GM19395 (cell line): ENCODE data around the gene TBC1D2.
A peak's percentile ranks its signal among the peaks of the same experiment; 100 is the strongest.

Experiments
- ATAC-seq: cut with Tn5 transposase; IDR thresholded peaks from one replicate; pipeline ENCODE4 v1.9.1; 2021; ENCODE audit warnings: mild to moderate bottlenecking, moderate library complexity; ENCODE audit not compliant: unreplicated experiment

TBC1D2 gene

DNA sequence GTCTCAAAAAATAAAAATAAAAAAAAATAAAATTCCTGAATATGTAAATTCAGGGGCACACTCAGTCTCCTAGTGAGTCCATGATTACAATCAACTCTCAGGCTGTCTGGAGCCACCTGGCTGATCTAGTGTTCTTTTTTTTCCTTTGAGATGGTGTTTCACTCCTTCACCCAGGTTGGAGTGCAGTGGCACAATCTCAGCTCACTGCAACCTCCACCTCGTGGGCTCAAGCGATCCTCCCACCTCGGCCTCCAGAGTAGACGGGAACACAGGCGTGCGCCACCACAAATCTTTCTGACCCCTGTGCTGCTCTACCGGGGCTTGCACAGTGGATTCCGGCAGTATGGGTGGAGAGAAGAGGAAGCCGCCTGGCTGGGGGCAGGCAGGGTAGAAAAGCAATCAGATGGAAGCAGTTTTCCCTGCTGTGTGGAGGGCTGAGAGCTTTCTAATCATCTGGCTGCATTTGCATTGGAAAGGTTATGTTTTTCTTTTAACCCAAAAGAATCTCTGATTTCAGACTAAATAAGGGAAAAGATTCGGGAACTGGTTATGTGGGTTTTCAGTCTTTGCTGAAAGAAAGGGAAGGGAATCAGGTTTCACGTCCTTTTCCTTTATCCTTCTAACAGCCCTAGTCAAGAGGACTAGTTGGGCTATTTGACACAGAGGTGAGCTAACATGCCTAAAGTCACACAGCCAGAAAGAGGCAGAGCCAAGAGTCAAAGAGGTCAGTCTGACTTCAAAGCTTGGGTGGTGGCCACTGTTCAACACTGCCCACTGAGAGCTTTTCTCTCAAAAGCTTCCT is 36.7 kb downstream of the TBC1D2 start:
- ATAC-seq, result no peak

DNA sequence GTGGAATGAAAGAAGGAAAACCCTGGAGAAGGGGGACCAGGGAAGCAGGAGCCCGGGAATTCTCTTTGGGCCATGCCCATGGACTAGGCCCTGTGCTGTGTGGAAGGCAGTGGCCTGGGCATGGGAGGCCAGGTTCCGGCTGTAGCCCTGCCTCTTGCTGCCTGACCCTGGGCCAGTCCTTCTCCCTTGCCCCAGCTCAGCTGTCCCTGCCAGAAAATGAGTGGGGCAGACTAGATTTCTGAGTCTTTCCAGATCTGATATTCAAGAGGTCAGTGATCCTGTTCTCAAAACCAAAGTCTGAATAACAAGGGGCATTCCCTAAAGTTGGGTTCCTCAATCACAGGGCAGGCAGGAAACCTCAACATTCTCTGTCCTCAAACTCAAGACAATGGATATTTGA is 38.2 kb downstream of the TBC1D2 start:
- ATAC-seq, result no peak

DNA sequence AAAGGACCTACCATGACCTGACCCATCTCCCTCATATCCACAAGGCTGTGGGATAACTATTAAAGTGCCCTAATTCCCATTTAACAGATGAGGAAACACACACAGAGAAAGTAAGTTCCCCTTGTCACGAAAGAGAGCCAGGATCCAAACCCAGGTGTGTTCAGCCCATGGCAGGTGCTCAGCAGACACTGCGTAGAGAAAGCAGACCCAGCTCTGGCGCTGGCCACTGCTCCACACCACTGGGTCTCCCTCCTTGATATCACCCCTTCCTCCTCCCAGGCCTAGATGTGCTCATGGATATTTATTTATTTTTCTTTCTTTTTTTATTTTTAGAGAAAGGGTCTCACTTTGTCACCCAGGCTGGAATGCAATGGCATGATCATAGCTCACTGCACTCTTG is 39.1 kb downstream of the TBC1D2 start:
- no peak for ATAC-seq

DNA sequence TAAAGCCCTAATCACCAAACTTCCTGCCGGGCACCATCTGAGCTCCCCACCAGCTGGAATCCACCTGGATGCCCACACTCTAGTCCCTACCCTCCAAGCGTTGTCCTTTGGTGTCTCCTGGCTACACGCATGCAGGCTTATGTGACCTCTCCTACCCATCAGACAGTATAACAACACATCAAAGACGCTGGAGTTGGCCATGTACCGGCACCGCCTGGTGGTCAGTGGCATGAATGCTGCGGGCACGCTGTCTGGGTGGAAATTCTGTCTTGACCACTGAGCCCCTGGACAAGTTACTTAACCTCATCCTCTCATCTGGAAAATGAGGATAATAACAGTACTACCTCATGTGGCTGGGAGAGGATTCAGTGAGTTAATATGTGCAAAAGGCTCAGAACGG is 39.6 kb downstream of the TBC1D2 start:
- ATAC-seq, result no peak

DNA sequence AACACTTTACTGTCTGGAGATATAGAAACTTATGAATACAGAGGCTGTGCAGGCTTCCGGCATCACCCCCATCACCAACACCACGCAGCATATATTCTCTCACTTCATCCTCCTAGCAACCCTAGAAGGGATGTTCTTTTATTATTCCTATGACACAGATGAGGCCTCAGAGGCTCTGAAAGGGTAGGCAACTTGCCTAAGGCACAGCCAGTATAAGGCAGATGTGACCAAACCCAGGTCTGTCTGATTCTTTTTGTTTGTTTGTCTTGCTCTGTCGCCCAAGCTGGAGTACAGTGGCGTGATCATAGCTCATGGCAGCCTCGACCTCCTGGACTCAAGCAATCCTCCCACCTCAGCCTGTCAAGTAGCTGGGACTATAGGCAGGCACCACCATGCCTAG is 40.2 kb downstream of the TBC1D2 start:
- no peak for ATAC-seq

DNA sequence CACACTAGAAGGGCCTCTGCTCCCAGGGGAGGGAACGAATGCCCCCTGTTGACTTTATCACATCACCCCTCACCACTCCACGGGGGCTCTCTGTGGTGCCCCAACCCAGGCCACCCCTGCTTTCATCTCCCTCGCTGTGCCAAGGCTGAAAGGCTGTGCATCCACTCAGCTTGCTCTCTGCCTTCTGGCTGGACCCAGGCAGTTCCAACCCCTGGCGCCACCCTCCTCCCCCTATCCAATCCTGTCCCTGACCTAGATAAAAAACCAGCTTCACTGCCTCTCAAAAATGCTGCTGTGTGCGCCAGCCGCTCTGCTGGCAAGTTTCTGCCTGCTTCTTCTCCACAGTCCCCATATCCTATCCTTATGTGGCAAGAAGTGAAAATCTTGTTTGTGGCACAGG is 40.6 kb downstream of the TBC1D2 start:
- no peak for ATAC-seq

DNA sequence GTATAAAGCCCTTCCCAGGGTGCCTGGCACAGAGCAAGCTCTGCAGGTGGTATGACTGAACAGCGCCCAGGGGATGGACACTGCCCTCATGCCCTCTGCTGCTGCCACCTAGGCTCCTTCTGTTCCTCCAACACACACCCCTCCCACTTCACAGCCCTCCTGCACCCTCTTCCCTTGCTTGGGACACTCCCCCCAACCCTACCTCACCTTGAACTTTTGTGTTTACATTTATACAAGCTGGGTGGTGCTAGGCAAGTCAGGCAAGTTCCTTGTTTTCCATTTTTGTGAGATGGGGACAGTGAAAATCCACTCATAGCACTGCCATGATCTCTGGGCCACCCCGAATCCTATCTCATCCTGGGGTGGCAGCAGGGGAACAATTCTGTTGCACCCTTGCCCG is 44.2 kb downstream of the TBC1D2 start:
- no peak for ATAC-seq

DNA sequence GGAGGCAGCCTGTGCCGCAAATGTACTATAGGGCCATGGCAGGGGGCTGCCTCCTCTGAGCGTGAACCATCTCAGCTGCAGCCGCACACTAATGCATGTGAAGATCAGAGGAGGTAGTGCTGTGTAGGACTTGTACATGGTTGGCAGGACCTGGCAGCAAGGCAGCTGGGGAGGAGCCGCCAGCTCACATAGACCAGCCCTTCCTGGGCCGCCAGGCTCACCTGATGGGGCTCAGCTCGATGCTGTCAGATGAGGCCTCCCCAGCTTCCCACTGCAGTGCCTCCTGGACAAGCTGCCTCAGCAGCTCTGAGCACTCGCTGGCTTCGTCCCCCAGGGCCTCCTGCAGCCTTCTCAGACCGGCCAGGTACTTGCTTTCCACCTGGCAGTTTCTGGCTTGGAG is 45.0 kb downstream of the TBC1D2 start:
- ATAC-seq, result no peak

DNA sequence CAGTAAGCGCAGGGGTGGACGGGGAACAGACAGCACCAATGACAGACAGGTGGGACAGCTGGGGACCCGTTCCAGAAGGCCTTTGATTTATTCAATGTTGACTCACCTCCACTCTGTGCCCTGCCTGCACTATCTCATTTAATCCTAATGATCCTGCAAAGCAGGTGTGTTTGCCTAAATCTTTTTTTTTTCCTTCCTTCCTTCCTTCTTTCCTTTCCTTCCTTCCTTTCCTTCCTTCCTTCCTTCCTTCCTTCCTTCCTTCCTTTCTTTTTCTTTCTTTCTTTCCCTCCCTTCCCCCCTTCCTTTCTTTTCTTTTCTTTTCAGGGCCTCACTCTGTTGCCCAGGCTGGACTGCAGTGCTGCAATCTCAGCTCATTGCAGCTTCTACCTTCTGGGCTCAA is 45.9 kb downstream of the TBC1D2 start:
- ATAC-seq, result no peak

DNA sequence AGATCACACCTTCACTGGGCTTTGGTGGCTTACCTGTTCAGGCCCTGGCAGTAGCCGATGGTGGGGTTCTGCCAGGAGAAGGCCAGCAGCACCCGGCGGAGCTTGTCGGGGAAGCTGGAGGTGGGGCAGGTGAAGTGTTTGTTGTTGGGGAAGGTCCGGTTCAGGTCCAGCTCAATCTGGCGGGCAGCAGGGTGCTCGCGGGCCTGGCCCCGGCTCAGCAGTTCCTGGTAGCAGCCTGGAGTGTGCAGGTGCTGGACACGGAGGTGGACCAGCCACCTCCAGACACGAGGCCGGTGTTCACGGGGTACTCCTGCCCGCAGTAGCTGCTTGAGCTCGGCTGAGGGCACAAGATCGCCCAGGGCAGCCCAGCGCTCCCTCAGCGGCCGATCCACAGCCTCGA is 46.8 kb downstream of the TBC1D2 start:
- ATAC-seq, result no peak

DNA sequence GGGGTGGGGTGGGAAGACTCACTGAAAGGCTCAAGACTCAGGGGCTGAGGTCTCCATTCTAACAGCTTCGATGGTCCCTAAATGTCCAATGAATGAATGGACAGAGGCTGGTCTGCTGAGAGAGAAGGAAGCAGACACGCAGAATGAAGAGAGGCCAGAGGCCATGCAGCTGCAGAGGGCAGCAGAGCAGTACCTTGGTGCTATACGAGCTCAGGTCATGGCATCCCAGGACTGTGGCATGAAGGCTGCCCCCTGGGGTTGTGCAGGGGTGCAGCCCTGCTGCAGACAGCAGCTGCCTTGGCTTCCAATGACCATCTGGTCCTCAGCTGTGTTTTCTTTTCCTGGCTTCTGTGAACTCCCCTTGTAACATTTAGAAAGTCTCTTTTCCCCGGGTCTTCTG is 47.8 kb downstream of the TBC1D2 start:
- no peak for ATAC-seq

DNA sequence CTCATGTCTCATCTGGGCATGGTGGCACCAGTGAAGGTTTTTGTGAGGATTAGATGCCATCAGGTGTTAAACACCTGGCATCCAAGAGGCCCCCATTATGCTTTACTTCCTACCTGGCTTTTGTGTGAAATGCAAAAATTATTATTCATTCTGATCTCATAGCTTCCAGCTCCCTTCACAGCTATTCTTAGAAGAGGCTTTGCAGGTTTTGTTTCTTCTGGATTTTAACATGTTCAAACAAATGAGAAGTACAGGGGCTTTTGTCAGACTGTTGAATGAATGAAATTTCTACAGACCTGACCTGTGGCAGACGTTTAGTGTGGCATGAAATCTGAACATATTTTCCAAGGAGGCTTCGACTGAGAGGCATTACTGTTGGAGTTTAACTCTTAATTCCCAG is 48.7 kb downstream of the TBC1D2 start:
- ATAC-seq, result no peak

DNA sequence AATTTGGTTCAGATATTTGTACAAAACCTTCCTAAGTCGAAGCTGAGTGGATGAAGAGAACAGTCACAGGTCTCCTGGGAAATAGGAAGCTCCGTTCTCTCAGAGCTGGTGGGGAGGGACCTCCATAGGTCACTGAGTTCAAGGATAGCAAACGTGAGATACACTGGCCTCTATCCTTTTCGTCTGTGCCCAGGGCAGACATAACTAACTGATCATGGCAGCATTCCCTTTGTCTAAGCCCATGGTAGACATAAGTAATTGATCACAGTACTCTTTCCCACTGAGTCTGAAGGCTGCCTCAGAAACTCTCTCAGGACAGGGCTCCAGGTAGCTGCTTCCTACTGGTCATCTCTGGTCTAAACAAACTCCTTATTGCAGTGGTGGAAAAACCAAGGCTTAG is 50.8 kb downstream of the TBC1D2 start:
- no peak for ATAC-seq

DNA sequence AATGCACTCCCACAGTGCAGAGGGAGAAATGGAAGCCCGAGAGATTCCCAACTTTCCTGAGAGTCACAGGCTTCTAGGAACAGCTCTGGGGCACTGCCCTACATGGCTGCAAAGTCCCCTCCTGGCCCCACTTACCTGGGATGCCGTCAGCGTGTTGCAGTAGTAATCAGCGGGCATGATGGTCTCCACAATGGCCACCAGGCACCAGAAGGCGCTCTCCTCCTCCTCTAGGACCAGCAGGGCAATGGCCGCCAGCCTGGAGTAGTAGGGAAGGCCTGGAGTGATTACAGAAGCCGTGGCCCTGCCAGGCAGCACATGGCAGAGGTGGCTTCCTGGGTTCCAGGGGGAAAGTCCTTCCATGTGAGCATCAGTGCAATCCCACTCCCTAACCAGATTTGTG is 52.3 kb downstream of the TBC1D2 start:
- ATAC-seq, result no peak

DNA sequence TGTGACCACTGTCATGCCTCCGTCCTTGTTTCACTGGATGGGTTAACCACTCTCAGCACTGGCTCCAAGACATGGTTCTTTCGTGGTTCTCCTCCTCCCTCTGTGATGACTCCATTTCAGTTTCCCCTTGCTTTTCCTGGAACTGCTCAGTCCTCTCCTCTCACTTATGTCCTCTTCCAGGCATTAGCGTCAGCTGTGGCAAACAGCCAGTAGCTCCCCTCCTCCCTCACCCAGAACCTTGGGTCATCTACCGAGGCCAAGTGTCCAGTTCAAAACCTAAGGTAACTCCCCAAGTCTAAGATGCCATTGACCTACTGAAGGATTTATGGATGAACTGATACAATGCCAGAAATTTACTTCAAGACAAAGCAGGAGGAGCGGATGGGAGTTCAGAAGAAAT is 53.2 kb downstream of the TBC1D2 start:
- no peak for ATAC-seq

DNA sequence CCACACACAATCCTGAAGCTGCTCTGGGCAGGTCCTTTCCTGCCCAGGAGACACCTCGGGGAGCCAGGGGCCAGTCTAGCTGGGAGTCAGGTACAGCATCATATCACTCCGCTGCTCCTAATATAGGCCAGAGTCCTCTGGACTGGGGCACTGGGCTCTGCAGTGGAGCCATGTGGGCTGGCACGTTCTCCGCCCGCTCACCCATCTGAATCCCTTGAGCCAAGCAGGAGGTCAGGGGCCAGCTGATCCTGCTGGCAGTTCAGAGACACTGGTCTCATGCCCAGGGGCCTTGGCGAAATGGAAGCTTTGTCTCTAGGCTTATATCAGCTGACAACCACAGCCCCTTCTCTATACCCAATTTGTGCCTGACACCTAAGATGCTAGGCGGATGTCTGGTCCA is 53.7 kb downstream of the TBC1D2 start:
- no peak for ATAC-seq

DNA sequence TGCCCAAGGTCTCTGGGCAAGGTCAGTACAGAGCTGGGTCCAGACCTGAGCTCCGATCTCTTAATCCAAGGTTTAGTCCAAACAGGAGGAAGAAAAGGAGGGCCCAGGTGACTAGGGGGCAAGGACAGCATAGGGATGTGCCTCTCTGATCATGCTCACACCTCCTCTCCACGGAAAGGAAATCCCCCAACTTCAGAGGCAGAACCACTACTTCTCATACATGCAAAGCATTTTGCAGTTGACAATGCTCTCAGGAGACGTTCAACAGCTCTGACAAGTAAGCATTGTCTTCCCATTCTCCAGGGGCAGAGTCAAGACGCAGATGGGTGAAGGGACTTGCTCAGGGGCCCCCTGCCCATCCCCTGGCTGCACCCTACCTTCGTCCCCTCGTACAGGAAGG is 54.3 kb downstream of the TBC1D2 start:
- no peak for ATAC-seq

DNA sequence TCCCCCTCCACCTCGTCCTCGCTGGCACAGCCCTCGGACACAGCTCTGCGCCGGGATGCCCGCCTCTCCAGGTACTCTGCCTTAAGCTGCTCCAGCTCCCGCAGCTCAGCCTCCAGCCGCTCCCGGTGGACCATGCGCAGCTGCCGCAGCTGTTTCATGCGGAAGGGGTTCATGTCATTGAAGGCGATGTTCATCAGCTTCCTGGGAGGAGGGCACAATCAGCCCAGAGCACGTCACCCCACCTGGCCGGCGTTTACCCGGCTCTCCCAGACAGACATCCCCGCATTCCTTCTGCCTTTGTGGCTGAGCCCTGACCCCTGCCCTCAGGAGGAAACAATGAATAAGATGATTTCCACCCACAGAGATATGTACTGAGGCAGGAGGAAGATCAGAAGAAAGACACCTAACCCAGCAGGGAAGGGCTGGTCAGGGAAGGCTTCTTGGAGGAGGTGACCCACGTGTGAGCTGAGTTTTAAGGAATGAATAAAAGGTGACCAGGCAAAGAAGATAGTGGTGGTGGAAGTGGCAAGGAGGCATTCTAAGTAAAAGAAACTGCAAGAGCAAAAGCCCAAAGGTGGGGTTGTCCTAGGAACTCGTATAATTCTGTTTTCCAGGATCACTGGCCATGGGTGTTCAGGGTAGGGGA is 55.9 kb downstream of the TBC1D2 start:
- ATAC-seq, result no peak

DNA sequence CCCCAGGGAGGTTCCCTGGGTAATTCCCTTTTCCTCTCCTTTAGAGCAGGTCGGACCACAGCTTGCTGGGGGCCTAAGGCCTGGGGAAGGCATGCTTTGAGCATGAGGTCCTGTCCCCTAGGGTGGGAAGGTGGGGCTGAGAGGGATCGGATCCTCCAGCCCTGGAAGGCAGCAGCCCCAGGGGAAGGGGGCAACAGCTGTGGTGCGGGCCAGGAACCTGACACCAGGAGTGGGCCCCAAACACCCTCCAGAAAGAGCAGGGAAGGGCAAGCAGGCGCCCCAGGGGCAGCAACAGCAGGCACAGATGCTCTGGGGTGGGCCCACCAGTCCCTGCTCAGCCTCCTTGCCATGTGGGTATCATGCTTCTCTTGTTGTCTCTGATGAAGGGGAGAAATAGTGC is 59.8 kb downstream of the TBC1D2 start:
- ATAC-seq, result no peak

DNA sequence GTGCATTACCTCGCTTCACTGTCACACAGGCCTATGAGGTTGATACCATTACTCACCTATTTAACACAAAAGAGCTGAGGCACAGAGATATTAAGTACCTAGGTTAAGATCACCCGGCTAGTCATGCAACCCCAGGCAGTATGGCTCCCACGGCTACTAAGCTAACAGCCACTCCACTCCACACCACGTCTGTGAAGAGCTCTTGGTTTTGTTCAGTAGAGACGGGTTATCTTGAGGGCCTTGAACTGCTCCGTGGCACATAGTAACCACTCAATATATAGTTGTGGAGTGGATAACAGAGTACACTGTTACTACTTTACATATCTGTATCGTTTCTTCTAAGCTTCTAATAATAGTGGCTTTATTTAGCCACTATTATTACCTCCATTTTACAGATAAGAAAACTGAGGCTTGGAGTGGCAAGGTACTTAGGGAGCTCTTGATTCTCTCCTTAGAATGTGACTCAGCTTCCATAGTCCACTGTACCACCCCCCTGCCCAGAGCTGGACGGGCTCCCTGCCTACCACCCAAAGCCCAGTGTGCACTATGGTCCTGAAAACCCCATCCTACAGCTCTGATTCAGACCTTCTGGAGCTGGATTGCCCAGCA is 62.0 kb downstream of the TBC1D2 start:
- ATAC-seq, result no peak

DNA sequence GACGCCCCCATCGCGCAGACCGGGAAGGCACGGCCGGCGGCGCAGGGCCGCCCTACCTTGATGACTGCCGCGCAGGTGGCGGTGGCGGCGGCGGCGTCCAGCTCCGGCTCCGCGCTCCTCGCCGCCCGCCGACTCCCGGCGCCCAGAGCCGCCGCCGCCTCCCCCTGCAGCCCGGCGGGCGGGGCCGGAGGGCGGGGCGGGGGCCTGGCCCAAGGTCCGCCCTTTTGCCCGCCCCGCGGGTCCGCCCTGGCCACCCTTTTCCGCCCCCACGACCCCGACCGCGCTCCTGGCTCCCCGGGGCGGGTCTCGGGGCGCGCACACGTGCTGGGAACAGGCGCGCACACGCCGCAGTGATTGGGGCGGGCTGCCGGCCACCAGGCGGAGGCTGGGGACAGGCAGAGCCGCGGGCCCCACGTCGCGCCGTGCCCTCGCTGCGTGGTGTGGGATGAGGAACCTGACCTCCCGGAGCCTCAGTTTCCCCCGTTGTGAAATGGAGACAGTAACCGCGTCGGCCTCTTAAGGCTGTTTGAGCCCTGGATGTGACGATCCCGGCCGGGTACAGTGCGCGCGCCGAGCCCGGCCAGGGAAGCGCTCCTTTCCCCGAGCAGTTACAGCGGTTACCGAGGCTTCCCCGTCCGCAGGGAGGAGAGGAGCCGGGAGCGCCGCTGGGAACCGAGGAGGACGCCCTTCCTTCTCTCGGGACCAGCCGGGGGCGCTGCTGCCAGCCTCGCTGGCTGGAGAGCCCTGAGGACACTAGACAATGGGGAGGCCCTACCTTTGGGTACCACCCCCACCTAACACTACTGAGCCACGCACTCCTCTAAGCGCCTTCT is 62.7 kb downstream of the TBC1D2 start, which contains the start of gene CORO2A:
CORO2A (minus strand) TSS at position 135 of the 833 bp plus-strand sequence. CDS start 34,977 bp downstream, outside the sequence.
- peak; percentile 68 for ATAC-seq
